Fibroblast of skin of scalp (primary cell): Measurements from ENCODE around the gene ZNF506. TPM values are rescaled to one million over a fixed set of nuclear protein-coding genes. Genes with fewer than 3 reads are reported as not detected.
A peak's percentile ranks its signal among the peaks of the same experiment; 100 is the strongest.
"Not testable (repeated sequence)": the region's sequence is repeated elsewhere in the genome, so short reads cannot be mapped to it uniquely, and the experiment has no call there.

ENCODE experiments used
- DNase-seq: peaks from one replicate; pipeline ENCODE4 v3.0.0-alpha.2; 2013
- polyA plus RNA-seq, 2 experiments: library from polyadenylated mRNA; unstranded; fragments of 120-200 nt; gene quantifications; one replicate each; pipeline ENCODE4 v1.2.1, GENCODE V29; 2013; ENCODE audit not compliant: insufficient read length in 2 of 2

Gene ZNF506
- polyA plus RNA-seq (2013, experiment 1 of 2; ENCODE audit: insufficient read length): 5.7 TPM
- 6.7 TPM for polyA plus RNA-seq (2013, experiment 2 of 2; ENCODE audit: insufficient read length)

- peak; percentile 97 for DNase-seq
Observed at GRCh38 chr19:19821366-19821951, at the start of gene ZNF506. TSS of gene ZNF506 (minus strand) at chr19:19821750. CDS start at chr19:19821603, 147 bp downstream.

- not testable (repeated sequence) for DNase-seq
Observed at GRCh38 chr19:19870086-19870485, 48.5 kb upstream of the ZNF506 start.

- peak; percentile 3 for DNase-seq
Observed at GRCh38 chr19:19866611-19867248, 45.2 kb upstream of the ZNF506 start.

DNA sequence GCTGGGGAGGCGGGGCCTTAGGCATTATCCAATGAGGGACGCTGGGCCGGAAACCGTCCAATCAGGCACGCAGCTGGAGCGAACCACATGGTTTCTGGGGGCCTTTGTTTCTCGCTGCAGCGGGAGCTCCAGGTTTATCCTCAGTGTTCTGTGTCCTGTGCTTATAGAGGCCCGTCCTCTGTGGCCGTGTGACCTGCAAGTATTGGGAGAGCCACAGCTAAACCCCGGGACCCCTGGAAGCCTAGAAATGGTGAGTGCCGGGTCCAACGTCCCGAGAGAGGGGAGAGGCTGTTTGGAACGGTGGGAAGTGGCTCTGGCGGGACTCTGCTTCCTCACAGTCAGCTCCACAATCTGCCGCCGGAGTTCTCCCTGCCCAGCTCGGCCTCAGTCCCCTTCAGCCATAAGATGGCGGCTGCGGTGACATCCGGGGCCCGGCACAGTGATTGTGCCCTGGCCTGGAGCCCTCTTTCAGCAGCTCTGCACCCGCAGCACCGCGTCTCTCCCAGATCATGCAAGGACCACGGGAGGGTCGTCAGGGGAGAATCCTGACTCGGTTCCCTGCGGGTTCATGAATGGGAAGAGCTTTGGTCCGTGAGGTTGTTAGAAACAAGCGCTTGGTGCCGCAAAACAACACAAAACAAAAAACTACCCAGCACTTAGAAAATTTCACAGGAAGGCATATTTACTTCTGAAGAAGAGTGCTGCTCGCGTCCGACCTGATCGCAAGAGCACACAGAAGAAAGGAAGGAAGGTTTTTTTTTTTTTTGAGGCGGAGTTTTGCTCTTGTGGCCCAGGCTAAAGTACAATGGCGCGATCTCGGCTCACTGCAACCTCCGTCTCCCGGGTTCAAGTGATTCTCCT, 44.4 kb upstream of the ZNF506 start, which contains the start of gene ZNF253:
TSS of gene ZNF253 (plus strand) at position 133 of the 861 bp plus-strand sequence. CDS start at position 248, 115 bp downstream.
- DNase-seq: peak; percentile 95

DNA sequence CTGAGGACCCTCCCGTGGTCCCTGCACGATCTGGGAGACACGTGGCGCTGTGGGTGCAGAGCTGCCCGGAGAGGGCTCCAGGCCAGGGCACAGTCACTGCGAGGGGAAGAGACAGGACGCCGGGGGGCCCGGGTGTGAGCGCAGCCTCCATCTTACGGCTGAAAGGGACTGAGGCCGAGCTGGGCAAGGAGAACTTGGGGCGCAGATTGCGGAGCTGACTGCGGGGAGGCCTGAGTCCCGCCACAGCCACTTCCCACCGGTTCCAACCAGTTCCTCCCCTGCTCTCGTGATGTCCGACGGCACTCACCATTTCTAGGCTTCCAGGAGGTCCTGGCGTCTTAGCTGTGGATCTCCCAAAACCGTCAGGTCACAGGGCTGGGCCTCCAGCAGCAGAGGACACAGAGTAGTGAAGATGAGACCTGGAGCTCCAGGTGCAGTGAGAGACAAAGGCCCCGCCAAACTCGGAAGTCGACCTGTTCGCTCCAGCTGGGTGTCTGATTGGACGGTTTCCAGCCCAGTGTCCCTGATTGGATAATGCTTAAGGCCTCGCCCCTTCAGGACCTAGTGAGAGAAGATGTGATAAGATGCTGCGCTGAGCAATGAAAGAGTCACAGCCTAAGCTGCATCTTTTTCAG, 39.3 kb upstream of the ZNF506 start:
- DNase-seq: no peak

DNA sequence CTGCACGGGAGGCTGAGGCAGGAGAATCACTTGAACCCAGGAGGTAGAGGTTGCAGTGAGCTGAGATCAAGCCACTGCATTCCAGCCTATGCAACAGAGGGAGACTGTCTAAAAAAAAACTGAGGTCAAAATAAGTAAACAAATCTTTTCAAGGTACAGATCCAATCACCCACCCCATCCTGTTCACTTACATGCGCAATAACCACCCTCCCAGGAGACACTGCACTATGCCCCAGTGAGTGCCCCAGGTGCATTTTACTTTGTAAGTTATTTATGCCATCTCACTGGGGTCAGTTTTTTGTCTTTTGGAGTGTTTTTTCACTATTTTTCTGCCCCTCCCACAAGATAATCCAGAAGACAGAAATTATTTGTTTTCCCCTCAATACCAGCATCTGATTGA, 37.2 kb upstream of the ZNF506 start:
- no peak for DNase-seq

DNA sequence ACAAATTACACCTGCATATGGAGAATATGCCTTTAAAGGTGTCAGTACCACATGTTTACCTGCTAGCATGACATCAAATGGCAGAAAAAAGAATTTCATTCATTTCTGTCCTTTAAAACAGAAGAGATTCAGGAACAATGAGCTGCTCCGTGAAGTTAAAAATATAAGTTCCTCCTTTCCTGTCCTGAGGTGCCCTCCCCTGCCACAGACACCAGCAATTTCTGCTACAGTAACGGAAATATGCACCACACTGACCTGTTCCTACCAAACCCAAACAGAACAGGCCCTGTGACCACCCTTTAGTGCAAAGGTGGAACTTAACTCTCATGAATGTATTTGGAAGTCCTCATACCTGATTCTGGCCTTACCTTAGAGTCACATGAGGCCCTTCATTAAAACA, 30.2 kb upstream of the ZNF506 start:
- not testable (repeated sequence) for DNase-seq

DNA sequence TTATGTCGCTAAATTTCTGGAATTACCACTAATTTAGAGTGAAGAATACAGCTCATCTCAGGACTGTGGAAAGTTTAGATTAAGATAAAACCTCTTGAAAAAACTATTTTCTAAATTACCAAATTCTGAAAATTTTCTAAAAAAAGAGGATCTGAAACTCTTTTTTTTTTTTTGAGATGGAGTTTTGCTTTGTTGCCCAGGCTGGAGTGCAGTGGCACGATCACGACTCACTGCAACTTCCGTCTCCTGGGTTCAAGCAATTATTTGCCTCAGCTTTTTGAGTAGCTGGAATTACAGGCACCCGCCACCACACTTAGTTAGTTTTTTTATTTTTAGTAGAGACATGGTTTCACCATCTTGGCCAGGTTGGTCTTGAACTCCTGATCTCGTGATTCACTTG, 27.5 kb upstream of the ZNF506 start:
- DNase-seq: no peak

DNA sequence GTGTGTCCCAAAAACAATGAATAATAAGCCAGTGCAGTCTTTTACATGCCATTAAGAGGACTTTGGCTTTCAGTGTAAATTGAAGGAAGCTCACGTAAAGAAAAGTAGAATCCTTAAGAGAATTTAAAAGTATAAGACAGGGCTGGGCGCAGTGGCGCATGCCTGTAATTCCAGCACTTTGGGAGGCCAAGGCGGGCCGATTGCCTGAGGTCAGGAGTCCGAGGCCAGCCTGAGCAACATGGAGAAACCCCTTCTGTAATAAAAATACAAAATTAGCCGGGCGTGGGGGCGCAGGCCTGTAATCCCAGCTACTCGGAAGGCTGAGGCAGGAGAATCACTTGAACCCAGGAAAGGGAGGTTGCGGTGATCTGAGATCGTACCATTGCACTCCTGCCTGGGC, 26.2 kb upstream of the ZNF506 start:
- DNase-seq: no peak

DNA sequence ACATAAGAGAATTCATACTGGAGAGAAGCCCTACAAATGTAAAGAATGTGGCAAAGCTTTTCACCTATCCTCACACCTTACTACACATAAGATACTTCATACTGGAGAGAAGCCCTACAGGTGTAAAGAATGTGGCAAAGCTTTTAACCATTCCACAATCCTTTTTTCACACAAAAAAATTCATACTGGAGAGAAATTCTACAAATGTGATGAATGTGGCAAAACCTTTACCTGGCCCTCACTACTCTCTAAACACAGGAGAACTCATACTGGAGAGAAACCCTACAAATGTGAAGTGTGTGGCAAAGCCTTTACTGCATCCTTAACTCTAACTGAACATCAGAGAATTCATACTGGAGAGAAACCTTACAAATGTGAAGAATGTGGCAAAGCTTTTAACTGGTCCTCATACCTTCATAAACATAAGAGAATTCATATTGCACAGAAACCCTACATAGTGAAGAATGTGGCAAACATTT, 14.0 kb upstream of the ZNF506 start:
- DNase-seq: no peak

GRCh38 chr19:19826875-19827274, 5.3 kb upstream of the ZNF506 start:
- no peak for DNase-seq

- no peak for DNase-seq
Observed at GRCh38 chr19:19823916-19824315, 2.4 kb upstream of the ZNF506 start.

DNA sequence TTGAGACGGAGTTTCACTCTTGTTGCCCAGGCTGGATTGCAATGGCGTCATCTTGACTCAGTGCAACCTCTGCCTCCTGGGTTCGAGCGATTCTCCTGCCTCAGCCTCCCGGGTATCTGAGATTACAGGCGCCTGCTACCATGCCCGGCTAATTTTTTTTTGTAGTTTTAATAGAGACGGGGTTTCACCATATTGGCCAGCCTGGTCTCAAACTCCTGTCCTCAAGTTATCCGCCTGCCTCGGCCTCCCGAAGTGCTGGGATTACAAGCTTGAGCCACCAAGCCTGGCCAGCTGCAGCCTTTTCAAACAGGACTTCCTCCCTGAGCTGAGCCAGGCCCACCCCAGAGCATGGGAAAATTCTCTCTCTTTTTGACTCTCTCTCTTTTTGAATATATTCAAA, 426 bp upstream of the ZNF506 start:
- not testable (repeated sequence) for DNase-seq

- peak; percentile 0 for DNase-seq
Observed at GRCh38 chr19:19820774-19821320, 703 bp downstream of the ZNF506 start.

DNA sequence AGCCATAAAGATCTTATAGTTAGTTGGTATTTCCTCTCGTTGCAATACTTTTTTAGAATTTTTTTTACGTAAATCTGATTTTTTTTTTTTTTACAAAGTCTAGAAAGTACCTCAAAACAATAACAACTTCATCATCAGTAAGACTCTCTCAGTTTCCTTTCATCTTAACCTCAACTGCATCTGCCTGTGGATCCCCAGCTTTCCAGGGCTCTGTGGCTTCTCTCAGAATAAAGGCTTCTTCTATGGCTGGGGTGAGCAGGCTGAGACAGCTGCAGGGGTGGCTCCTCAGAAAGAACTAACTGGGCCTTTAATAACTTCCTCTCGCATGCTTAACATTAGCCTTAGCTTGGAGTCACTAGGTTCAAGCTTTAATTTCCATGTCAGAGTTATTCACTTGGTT, 4.2 kb downstream of the ZNF506 start:
- no peak for DNase-seq

- DNase-seq: no peak
Observed at GRCh38 chr19:19816679-19817078, 4.9 kb downstream of the ZNF506 start.

GRCh38 chr19:19811999-19812398, 9.6 kb downstream of the ZNF506 start:
- not testable (repeated sequence) for DNase-seq

- no peak for DNase-seq
Observed at GRCh38 chr19:19805480-19805879, 16.1 kb downstream of the ZNF506 start.

DNA sequence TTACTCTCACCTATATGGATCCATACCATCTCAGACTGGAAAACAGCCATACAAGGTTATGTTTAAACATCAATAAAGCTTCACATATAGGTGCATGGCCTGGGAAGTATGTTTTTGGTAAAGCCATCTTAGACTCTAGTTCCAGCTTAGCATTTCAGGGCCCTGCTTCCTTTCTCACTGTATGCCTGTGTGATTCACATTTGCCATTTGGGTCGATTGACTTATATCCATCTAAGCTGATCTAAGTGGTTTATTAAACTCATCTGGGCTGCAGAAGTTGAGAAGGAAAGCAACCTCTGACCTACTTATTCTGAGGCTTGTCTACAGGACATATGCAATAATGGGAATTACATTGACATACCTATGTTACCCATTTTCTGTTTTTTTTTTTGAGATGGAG, 33.5 kb downstream of the ZNF506 start:
- DNase-seq: no peak

- DNase-seq: not testable (repeated sequence)
Observed at GRCh38 chr19:19785476-19785875, 36.1 kb downstream of the ZNF506 start.

GRCh38 chr19:19782783-19783182, 38.8 kb downstream of the ZNF506 start:
- no peak for DNase-seq

DNA sequence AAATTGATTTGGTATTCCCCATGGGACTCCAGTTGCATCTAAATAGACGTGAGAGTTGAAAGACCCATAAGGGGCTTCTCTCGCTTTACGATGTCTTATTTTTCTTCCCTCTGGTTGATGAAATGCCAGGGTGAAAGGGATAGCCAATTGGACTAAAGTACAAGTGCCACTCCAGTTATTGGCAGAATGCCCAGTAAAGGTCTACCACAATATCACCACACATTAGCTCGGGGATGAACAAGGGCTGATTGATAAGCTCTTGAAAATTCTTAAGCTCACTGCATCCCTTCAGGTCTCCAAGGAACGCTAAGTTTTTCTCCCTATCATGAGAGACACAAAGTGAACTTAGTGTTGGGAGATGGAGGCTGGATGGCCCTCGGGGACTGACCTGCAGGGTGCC, 39.8 kb downstream of the ZNF506 start:
- DNase-seq: not testable (repeated sequence)
